ENCODE measurements around the gene PAQR8. TPM values are rescaled to one million over a fixed set of nuclear protein-coding genes. Genes with fewer than 3 reads are reported as not detected.

PAQR8 gene
- total and polyA plus RNA-seq, 4 donors: 2.5 to 9.3 (median 5.9) TPM

DNA sequence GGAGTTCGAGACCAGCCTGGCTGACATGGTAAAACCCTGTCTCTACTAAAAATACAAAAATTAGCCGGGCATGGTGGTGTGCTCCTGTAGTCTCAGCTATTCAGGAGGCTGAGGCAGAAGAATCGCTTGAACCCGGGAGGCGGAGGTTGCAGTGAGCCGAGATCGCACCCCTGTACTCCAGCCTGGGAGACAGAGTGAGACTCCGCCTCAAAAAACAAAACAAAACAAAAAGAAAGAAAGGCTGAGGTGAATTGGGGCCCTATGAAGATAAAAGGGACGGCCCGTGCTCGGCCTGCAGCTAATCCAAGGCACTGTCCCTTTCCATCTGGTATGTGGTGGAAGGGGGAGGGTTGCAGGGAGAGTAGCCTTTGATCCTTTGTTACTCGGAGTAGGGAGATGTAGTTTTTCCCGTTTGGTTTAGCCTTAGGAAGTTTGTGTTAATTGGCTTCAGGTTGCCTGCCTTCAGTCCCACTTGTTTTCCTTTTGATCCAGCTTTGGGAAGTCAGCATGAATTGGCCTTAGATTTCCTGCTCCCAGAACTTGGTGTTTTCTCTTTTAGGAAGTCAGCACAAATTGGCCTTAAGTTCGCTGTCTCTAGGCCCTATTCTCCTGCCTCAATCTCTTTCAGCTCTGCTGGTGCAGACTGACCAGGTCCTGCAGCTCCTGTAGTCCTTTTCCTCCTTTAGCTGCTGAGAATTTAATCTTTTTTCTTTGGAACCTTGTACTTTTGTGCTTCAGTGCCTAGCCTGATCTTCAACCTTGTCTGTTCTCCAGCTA lies 36.1 kb upstream of the PAQR8 start:
- 84 to 92% methylated on average over 14 of the region's 14 CpGs for WGBS, 2 donors
- no peak for ATAC-seq (ENCODE audit: insufficient read depth, low FRiP score)
- peak in 1 of 3 donors; percentile 24 for DNase-seq

GRCh38 chr6:52326540-52327364 lies 35.2 kb upstream of the PAQR8 start:
- TF ChIP-seq, protein P1, sequence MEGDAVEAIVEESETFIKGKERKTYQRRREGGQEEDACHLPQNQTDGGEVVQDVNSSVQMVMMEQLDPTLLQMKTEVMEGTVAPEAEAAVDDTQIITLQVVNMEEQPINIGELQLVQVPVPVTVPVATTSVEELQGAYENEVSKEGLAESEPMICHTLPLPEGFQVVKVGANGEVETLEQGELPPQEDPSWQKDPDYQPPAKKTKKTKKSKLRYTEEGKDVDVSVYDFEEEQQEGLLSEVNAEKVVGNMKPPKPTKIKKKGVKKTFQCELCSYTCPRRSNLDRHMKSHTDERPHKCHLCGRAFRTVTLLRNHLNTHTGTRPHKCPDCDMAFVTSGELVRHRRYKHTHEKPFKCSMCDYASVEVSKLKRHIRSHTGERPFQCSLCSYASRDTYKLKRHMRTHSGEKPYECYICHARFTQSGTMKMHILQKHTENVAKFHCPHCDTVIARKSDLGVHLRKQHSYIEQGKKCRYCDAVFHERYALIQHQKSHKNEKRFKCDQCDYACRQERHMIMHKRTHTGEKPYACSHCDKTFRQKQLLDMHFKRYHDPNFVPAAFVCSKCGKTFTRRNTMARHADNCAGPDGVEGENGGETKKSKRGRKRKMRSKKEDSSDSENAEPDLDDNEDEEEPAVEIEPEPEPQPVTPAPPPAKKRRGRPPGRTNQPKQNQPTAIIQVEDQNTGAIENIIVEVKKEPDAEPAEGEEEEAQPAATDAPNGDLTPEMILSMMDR (IDR thresholded peaks at IDR 0.05; ENCODE audit: control extremely low read depth, extremely low read depth): no peak
- H3K9ac ChIP-seq (ENCODE audit: insufficient read depth in 1 of 2, low read length in 2 of 2): no peak overlapping the region
- no peaks in the 10 kb centered on the region for H3K27me3 ChIP-seq (ENCODE audit: control insufficient read depth in 3 of 3, insufficient read depth in 3 of 3, low read length in 2 of 3)
- no peak for ATAC-seq (ENCODE audit: insufficient read depth, low FRiP score)
- WGBS, 2 donors: 98% methylated on average over 3 of the region's 3 CpGs
- no peaks in the 10 kb centered on the region for H3K36me3 ChIP-seq (ENCODE audit: control insufficient read depth in 4 of 4, insufficient read depth in 4 of 4, low read length in 4 of 4)
- no peak for DNase-seq
- H3K27ac ChIP-seq (ENCODE audit: low read depth in 1 of 2, low read length in 1 of 2): no peak overlapping the region
- peaks cover 0 to 3% (median 0%) of the 10 kb centered on the region in 5 donors for H3K4me1 ChIP-seq (ENCODE audit: control insufficient read depth in 5 of 5, insufficient read depth in 5 of 5, low read length in 5 of 5)
- H3K9me3 ChIP-seq (ENCODE audit: control insufficient read depth in 4 of 4, insufficient read depth in 3 of 4, low read length in 3 of 4): no peaks in the 10 kb centered on the region
- no peak overlapping the region for H3K4me3 ChIP-seq

More for the DNA sequence above, 36.1 kb upstream of the PAQR8 start:
- TF ChIP-seq, protein P1 (IDR thresholded peaks at IDR 0.05; ENCODE audit: control extremely low read depth, extremely low read depth): no peak
- no peak overlapping the region for H3K27ac ChIP-seq (ENCODE audit: low read depth in 1 of 2, low read length in 1 of 2)
- H3K36me3 ChIP-seq (ENCODE audit: control insufficient read depth in 4 of 4, insufficient read depth in 4 of 4, low read length in 4 of 4): no peaks in the 10 kb centered on the region
- H3K27me3 ChIP-seq (ENCODE audit: control insufficient read depth in 3 of 3, insufficient read depth in 3 of 3, low read length in 2 of 3): no peaks in the 10 kb centered on the region
- peaks cover 0 to 3% (median 0%) of the 10 kb centered on the region in 5 donors for H3K4me1 ChIP-seq (ENCODE audit: control insufficient read depth in 5 of 5, insufficient read depth in 5 of 5, low read length in 5 of 5)
- no peak overlapping the region for H3K4me3 ChIP-seq
- H3K9me3 ChIP-seq (ENCODE audit: control insufficient read depth in 4 of 4, insufficient read depth in 3 of 4, low read length in 3 of 4): no peaks in the 10 kb centered on the region
- H3K9ac ChIP-seq (ENCODE audit: insufficient read depth in 1 of 2, low read length in 2 of 2): no peak overlapping the region

DNA sequence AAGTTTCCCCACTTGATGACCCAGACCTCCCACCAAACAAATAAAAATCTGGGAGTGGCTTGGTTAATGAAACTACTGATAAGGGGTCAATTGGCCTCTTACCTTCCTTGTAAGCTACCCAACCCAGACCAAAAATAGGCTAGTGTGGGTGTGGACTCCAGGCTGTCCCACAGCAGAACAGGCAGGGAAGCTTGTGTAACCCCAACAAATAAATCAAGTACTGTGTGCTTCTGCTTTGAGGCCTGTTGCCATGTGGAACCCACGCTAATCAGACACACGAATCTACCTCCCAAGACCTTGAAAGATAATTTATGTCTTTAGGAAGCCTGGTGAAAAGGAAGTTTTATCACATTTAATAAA lies 33.7 kb upstream of the PAQR8 start:
- 38 to 43% methylated on average over 2 of the region's 2 CpGs for WGBS, 2 donors
- H3K9me3 ChIP-seq (ENCODE audit: control insufficient read depth in 4 of 4, insufficient read depth in 3 of 4, low read length in 3 of 4): no peaks in the 10 kb centered on the region
- TF ChIP-seq, protein P1 (IDR thresholded peaks at IDR 0.05; ENCODE audit: control extremely low read depth, extremely low read depth): no peak
- DNase-seq (no peak), ATAC-seq (ENCODE audit: insufficient read depth, low FRiP score) (peak; percentile 64)
- peak overlapping the region in 1 of 2 donors; percentile 10 for H3K9ac ChIP-seq (ENCODE audit: insufficient read depth in 1 of 2, low read length in 2 of 2)
- H3K27me3 ChIP-seq (ENCODE audit: control insufficient read depth in 3 of 3, insufficient read depth in 3 of 3, low read length in 2 of 3): no peaks in the 10 kb centered on the region
- H3K27ac ChIP-seq (ENCODE audit: low read depth in 1 of 2, low read length in 1 of 2): peak overlapping the region in 1 of 2 donors; percentile 52
- H3K4me3 ChIP-seq: no peak overlapping the region
- H3K4me1 ChIP-seq (ENCODE audit: control insufficient read depth in 5 of 5, insufficient read depth in 5 of 5, low read length in 5 of 5): peaks cover 0 to 3% (median 0%) of the 10 kb centered on the region in 5 donors
- H3K36me3 ChIP-seq (ENCODE audit: control insufficient read depth in 4 of 4, insufficient read depth in 4 of 4, low read length in 4 of 4): no peaks in the 10 kb centered on the region
